SKM-1 treated with dmso at 0.1 percent for 144 hours (cell line): Measurements from ENCODE around the gene ERICH4.

ENCODE experiments used
- DNase-seq: peaks from one replicate; lab custom pipeline; 2025; ENCODE audit not compliant: unreplicated experiment; lab: John Stamatoyannopoulos, UW

Gene ERICH4

GRCh38 chr19:41413947-41414346 is 29.0 kb upstream of the ERICH4 start:
- no peak for DNase-seq

- DNase-seq: no peak
Measured at GRCh38 chr19:41414461-41414860, 28.5 kb upstream of the ERICH4 start.

GRCh38 chr19:41415154-41415571 is 27.8 kb upstream of the ERICH4 start:
- no peak for DNase-seq

- DNase-seq: peak; percentile 44
Measured at GRCh38 chr19:41416194-41416674, 26.7 kb upstream of the ERICH4 start.

- DNase-seq: peak; percentile 92
Measured at GRCh38 chr19:41420101-41420880, 22.7 kb upstream of the ERICH4 start.

- DNase-seq: no peak
Measured at GRCh38 chr19:41421314-41421713, 21.6 kb upstream of the ERICH4 start.

GRCh38 chr19:41421973-41422372 is 21.0 kb upstream of the ERICH4 start:
- no peak for DNase-seq

- DNase-seq: no peak
Measured at GRCh38 chr19:41422456-41422855, 20.5 kb upstream of the ERICH4 start.

- no peak for DNase-seq
Measured at GRCh38 chr19:41422955-41423354, 20.0 kb upstream of the ERICH4 start.

- peak; percentile 29 for DNase-seq
Measured at GRCh38 chr19:41424335-41425173, 18.4 kb upstream of the ERICH4 start.

GRCh38 chr19:41425174-41426115 is 17.5 kb upstream of the ERICH4 start:
- DNase-seq: no peak

- DNase-seq: no peak
Measured at GRCh38 chr19:41426116-41426841, 16.7 kb upstream of the ERICH4 start.

- peak; percentile 76 for DNase-seq
Measured at GRCh38 chr19:41426952-41427646, 15.9 kb upstream of the ERICH4 start, which contains the start of gene B3GNT8. Gene B3GNT8 (minus strand): TSS chr19:41427374. CDS start chr19:41426778, 596 bp downstream.

GRCh38 chr19:41427647-41428480 is 15.1 kb upstream of the ERICH4 start:
- DNase-seq: peak; percentile 53

GRCh38 chr19:41428481-41428859 is 14.5 kb upstream of the ERICH4 start:
- DNase-seq: no peak

- DNase-seq: no peak
Measured at GRCh38 chr19:41430922-41431321, 12.0 kb upstream of the ERICH4 start.

- DNase-seq: peak; percentile 33
Measured at GRCh38 chr19:41431426-41432386, 11.2 kb upstream of the ERICH4 start.
